ENCODE data around the gene MSRB1. TPM values are rescaled to one million over a fixed set of nuclear protein-coding genes. Genes with fewer than 3 reads are reported as not detected.
A peak's percentile ranks its signal among the peaks of the same experiment; 100 is the strongest.

The MSRB1 gene
- polyA plus RNA-seq, 1 experiment: 23.1 TPM

GRCh38 chr16:1972490-1972877 lies 29.5 kb upstream of the MSRB1 start:
- no peak for DNase-seq (ENCODE audit: low read depth, low spot score)
- ChIA-PET POLR2A (interaction anchor here (1.4 to 1.8 kb wide), 2 partner anchors 8 to 182 kb away, joined by 10 to 13 read pairs; partner anchors contain the start of genes RPS2 and TRAF7), CTCF (no interaction called here)
- no peaks in the 10 kb centered on the region for H3K27me3 ChIP-seq (ENCODE audit: control insufficient read depth, insufficient read depth, low read length)
- H3K9me3 ChIP-seq (ENCODE audit: control insufficient read depth, insufficient read depth, low read length): no peaks in the 10 kb centered on the region; the same call in 1 of the 2 replicates
- H3K27ac ChIP-seq (ENCODE audit: low read depth, low read length): no peak overlapping the region
- TF ChIP-seq CTCF (IDR thresholded peaks at IDR 0.05; ENCODE audit: low read depth, low read length): no peak
- peak overlapping the region; percentile 66 for H3K4me3 ChIP-seq (ENCODE audit: low read depth, low read length)

- ChIA-PET POLR2A (interaction anchor here (0.7 to 1.6 kb wide), 8 partner anchors 8 to 238 kb away, joined by 3 to 10 read pairs (median 4); partner anchors contain the start of genes BRICD5, GFER, NTHL1 and TRAF7), CTCF (interaction anchor here (0.6 kb wide), 1 partner anchor 464 kb away, joined by 3 read pairs; no protein-coding TSS in a partner anchor)
- no peak for TF ChIP-seq CTCF (IDR thresholded peaks at IDR 0.05; ENCODE audit: low read depth, low read length)
- peak; percentile 83 for DNase-seq (ENCODE audit: low read depth, low spot score)
- H3K27ac ChIP-seq (ENCODE audit: low read depth, low read length): peak within 1 kb of the TSS; percentile 92
- no peaks in the 10 kb centered on the region; the same call in 1 of the 2 replicates for H3K9me3 ChIP-seq (ENCODE audit: control insufficient read depth, insufficient read depth, low read length)
- H3K4me3 ChIP-seq (ENCODE audit: low read depth, low read length): peak within 1 kb of the TSS; percentile 66
- no peaks in the 10 kb centered on the region for H3K27me3 ChIP-seq (ENCODE audit: control insufficient read depth, insufficient read depth, low read length)
Measured at GRCh38 chr16:1971796-1972489, 28.9 kb upstream of the MSRB1 start, which contains the start of gene TBL3. Gene TBL3, plus strand, starts transcription at chr16:1972053. Its CDS starts 112 bp downstream, at chr16:1972165.

- H3K4me3 ChIP-seq (ENCODE audit: low read depth, low read length): no peak overlapping the region
- CTCF ChIA-PET: no interaction called here
- no peak for TF ChIP-seq CTCF (IDR thresholded peaks at IDR 0.05; ENCODE audit: low read depth, low read length)
- H3K27ac ChIP-seq (ENCODE audit: low read depth, low read length): no peak overlapping the region
- H3K9me3 ChIP-seq (ENCODE audit: control insufficient read depth, insufficient read depth, low read length): no peaks in the 10 kb centered on the region; the same call in 1 of the 2 replicates
- no peaks in the 10 kb centered on the region for H3K27me3 ChIP-seq (ENCODE audit: control insufficient read depth, insufficient read depth, low read length)
- POLR2A ChIA-PET: no interaction called here
- no peak for DNase-seq (ENCODE audit: low read depth, low spot score)
Measured at GRCh38 chr16:1968146-1968953, 25.4 kb upstream of the MSRB1 start.

- TF ChIP-seq CTCF (IDR thresholded peaks at IDR 0.05; ENCODE audit: low read depth, low read length): no peak
- Histone ChIP-seq H3K9me3 (ENCODE audit: control insufficient read depth, insufficient read depth, low read length) (no peaks in the 10 kb centered on the region; the same call in 1 of the 2 replicates), H3K27ac (ENCODE audit: low read depth, low read length) (no peak within 1 kb of the TSS), H3K4me3 (ENCODE audit: low read depth, low read length) (peak within 1 kb of the TSS; percentile 90), H3K27me3 (ENCODE audit: control insufficient read depth, insufficient read depth, low read length) (no peaks in the 10 kb centered on the region)
- no peak for DNase-seq (ENCODE audit: low read depth, low spot score)
- CTCF ChIA-PET: no interaction called here
- POLR2A ChIA-PET: no interaction called here
Measured at GRCh38 chr16:1966460-1966859, 23.5 kb upstream of the MSRB1 start, which contains the start of gene RNF151. Gene RNF151, plus strand, starts transcription at chr16:1966856. Its CDS starts 26 bp downstream, at chr16:1966882.
